GM19238 (cell line): ENCODE results near the gene PIP5K1B.
"Not testable (repeated sequence)": the region's sequence is repeated elsewhere in the genome, so short reads cannot be mapped to it uniquely, and the experiment has no call there.

Experiments used
- DNase-seq: peaks from one replicate; pipeline ENCODE4 v3.0.0; 2011; ENCODE audit warnings: low spot score; ENCODE audit not compliant: insufficient read length

Gene PIP5K1B, protein sequence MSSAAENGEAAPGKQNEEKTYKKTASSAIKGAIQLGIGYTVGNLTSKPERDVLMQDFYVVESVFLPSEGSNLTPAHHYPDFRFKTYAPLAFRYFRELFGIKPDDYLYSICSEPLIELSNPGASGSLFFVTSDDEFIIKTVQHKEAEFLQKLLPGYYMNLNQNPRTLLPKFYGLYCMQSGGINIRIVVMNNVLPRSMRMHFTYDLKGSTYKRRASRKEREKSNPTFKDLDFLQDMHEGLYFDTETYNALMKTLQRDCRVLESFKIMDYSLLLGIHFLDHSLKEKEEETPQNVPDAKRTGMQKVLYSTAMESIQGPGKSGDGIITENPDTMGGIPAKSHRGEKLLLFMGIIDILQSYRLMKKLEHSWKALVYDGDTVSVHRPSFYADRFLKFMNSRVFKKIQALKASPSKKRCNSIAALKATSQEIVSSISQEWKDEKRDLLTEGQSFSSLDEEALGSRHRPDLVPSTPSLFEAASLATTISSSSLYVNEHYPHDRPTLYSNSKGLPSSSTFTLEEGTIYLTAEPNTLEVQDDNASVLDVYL

DNA sequence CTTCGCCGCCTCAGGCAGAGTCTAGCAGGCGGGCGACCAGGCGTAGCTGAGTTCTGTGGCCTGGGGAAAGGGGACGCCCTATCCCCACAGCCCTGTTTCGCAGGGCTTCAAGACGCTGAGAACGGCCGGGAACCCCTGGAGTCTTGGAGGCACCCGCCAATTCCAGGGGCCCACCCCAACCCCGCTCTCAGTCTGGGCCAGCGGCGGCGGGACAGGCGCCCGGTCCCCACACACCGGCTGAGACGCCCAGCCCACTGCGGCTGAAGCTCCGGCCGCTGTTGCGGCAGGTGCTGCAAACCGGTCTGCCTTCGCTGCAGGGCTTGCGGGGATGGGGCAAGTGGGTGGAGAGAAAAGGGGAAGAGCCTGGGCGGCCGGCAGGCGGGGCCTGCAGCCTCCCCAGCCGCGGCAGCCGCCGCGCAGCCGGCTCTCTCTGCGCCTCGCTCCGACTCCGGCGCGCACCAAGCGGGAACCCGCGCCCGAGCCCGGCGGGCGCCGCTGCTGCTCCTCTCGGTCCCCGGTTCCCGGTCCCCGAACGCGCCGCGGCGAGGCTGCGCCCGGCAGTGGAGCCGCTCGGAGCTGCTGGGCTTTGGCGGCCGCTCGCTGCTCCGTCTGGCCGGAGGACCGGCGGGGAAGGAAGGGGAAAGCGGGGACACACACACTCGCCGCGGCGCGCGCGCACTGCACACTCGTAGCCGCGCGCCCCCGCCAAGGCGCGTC lies at the start of gene PIP5K1B:
PIP5K1B (plus strand) TSS at position 427 of the 717 bp plus-strand sequence. CDS start 117,375 bp downstream, outside the sequence.
- DNase-seq = peak; percentile 81

DNA sequence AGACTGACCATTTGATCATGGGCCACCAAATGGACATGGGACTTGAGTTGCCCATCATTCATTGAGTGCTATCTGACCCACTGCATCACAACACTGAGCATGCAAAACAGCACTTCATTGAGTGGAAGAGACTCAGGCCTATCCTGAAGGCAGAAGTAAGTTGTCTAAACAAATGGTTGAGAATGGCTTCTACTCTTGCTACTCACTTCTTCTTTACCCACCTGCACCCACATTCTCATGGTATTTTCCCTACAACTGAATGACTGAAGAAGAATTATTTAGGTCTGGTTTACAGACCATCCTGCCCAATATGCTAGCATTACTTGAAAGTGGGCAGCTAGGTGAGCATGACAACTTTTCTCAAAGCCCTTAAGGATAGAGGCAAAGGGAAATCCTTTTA lies 41.0 kb upstream of the PIP5K1B start:
- no peak for DNase-seq

DNA sequence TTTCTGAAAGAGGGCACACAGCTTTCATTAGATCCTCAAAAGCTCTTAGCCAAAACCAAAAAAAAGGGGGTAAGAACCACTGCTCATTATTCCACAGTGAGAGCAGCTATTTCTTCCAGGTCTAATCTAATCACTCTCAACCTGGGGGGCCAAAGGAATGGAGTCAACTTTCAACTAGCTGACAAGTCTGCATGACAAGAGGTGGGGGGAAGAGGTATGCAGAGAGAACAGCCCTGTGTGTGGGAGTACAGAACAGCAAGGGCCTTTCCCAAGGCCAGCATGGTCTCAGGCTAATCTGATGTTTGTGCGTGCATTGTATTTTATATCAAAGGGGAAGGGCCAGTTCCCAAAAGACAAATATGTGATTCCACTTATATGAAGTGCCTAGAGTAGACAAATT lies 36.9 kb upstream of the PIP5K1B start:
- no peak for DNase-seq

DNA sequence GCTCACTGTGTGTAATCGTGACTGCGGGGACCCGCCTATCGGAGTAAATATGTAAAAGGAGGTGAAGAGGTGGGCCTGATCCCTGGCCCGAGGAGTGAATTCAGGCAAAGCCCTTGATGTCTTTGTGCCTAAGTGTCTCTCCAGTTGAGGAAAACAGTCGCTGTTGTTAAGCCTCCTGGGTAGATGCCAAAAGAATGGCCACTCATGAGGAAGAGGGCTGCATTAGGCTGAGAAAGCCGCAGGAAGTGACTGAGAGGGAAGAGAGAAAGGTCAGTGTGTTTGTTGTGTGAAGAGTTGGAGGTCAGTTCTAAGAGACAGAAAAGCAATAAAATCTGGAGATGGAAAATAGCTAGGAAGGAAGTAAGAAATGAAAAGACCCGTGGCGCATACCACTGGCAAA lies 35.8 kb upstream of the PIP5K1B start:
- no peak for DNase-seq

DNA sequence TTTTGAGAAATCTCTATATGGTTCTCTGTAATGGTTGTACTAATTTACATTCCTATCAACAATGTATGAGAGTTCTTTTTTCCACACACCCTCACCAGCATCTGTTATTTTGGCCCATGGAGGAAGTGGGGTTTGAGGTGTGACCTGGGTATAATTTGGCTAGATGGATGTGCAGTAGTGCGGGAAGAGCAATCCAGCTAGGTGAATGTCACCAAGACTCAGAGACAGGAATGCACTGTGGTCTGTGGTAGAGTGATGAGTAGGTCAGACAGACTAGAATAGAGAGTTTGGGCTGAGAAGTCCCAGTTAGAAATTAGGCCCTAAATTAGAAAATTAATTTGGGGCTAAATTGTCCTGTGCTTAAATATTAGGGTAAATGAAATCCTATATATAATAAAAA lies 32.8 kb upstream of the PIP5K1B start:
- DNase-seq = no peak

DNA sequence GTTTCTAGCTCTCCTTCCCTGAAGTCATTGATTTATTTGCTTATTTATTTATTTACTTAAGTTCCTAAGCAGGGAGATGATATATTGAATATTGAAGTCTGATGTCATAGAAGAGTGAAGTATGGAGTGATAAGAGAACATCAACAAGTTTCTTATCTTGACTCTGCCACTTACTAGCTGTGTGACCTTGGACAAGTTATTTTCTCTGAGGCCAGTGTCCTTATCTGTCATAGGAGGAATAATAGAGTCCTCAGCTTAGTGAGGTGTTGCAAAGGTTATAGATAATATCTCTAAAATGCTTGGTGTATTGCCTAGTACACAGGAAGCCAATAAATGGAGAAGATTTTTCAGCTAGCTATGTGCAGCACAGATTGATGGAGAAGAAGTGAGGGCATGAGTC lies 32.4 kb upstream of the PIP5K1B start:
- DNase-seq = no peak

DNA sequence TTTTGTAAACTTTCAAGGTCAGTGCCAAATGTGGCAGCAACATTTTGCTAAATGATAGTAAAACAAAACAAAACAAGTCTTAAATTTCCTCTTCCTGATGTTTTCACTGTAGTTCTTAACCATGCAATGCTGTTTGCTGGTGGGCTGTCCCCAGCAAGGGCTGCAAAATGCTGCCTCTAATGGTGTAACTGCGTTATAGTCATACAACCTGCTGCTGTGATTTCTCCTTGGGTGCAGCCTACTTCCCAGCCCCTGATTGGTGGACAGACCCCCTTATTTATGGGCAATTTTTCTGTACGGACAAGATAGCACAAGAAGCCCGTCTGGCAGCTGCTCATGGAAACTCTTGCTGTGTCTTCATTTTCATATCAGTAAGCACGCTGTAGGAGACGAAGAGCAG lies 26.6 kb upstream of the PIP5K1B start:
- DNase-seq = no peak

DNA sequence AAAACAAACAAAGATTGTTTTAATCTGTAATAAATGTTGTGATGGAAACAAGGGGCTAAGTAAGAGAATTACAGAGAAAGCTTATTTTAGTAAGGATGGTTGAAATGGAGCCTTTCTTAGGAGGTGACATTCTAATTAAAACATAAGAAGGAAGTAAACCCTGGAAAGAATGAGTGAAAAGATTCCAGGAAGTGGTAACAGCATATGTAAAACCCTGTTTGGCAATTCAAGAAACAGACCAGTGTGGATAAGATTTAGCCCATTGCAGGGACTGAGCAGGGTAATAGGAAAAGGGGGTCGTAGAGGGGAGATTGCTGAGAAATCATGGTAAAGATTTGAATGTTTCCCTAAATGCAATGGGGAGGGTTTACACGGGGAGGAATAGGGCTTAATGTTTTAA lies 21.6 kb upstream of the PIP5K1B start:
- DNase-seq = no peak

DNA sequence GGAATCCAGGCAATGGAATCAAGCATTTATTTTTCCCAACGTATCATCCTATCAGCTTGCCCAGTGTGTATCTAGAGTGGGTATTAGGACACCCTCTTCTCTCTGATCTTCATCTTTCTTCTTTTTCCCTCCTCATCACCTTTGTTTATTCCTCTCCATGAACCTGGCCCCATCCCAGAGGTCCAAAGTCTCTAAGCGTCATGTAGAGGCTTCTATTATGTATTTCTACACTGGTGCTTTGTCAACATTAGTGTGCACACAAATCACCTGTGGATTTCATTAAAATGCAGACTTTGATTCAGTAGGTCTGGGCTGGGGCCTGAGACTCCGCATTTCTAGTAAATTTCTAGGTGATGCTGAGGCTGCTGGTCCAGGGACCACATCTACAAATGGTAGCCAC lies 19.8 kb upstream of the PIP5K1B start:
- no peak for DNase-seq

DNA sequence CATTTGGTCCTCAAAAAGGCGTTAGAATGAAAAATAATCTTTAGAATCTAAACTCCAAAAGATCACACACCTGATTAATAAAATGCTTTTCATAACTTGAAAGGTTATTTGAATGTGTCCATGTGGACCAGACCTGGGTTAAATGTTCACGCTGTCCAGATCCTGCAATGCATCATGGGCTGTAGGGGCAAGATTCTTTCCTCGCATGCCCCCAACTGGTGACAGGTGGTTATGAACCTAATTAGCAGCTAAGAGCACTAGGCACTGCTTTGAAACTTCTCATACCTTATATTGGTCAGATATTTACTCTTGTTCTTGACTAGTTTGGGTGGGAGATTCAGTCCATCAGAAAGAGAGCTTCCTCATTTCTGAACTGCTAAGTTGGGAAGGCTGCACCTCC lies 19.3 kb upstream of the PIP5K1B start:
- peak; percentile 24 for DNase-seq

DNA sequence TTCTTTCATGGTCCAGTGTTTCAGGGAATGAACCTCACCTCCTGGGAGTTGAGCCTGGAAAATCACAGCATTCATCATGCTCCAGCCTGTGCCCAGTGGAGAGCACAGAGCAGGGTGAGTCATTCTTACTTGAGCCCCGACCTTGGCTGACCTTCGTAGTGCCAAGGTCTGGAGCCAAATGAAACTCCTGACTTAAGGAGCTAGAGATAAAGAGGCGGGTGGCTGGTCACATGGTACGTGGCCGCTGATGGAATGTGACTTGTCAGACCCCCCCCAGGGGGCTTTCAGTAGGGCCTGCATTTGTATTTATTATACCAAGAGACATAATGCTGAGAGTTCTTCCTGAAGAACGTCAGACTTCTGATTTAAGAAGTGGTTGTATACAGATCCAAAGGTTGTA lies 15.0 kb upstream of the PIP5K1B start:
- no peak for DNase-seq

DNA sequence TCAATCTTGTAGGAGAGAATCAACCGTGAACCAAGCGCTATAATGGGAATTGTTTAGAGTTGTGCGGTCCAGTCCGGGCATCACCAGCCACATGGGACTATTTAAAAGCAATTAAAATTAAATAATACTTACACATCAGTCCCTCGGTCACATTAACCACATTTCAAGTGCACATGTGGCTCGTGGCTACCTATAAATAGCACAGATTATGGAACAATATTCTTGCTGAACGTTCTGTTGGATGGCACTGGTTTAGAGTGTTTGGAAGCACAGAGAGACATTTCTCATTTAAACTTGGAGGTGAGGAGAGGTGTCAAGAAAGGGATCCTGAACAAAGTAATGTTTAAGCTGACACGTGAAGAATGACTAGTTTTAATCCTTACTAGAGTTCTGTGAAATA lies 12.5 kb upstream of the PIP5K1B start:
- no peak for DNase-seq

DNA sequence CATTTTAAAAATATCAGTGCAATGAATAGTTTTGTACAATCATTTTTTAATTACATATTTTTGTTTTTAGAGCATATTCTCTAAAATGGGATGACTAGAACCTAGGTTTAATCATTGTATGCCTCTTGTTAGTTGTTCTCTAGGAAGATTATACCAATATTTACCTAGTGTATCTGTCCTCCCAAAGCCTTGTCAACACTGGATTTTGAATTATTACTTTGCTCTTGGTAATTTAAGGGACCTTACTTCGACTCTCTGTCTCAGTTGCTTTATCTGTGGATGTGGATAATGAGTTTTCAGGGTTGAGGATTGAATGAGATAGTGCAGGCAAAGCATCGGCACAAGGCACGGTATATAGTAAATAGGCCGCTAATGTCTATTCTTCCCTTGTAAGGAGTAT lies 10.9 kb upstream of the PIP5K1B start:
- DNase-seq = no peak

DNA sequence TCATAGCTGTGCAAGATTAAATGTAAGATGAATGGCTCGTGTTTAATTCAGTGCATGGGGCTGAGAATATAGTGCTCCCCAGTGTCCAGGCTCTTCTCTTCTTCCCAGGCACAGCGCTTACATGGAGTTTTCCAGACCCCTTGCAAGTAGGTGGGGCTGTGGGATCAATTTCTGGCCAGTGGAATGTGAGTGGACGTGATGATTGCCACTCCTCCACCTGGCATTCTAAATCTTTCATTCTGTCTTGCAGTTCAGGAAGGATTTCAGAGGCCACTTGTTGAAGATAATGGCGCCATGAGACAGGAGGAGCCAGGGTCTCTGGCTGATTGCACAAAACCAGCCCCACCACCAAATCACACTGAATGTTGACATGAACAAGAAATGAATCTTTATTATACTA lies 7.2 kb upstream of the PIP5K1B start:
- no peak for DNase-seq

DNA sequence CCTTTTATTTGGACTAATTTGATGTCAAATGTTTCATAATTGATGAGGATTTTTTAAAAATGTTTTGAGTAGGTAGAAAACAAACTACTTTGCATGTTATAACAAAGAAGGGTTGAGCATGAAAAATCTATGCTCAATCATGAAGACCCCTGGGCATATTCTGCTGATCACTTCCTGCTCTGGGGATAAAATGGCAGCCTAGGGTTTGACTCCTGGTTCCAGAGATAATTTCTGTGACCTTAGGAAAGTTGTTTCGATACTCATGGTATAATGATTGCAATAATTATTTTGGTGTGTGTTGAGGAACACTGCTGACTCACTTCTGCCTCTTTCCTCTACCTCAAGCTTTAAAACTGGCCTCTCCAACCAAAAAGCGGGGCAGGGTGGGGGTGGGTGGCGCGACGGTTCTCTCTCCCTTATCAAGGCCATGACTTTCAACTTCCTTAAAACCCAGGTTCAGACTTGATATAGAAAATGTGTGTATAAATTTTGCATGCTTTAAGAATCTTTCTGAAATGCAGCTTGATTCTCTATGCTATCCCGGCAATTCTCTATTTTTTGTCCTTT lies 6.0 kb upstream of the PIP5K1B start:
- no peak for DNase-seq

DNA sequence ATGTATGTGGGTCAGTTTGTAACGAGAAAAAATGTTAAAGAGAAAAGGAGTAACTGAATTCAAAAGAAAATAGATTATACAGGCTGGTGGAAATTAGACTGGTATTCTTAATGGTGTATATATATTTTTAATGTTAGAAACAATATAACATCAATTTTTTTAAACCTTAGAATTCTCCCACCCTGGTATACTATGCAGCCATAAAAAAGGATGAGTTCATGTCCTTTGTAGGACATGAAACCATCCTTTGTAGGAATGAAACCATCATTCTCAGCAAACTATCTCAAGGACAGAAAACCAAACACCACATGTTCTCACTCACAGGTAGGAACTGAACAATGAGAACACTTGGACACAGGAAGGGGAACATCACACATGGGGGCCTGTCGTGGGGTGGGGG lies 5.4 kb upstream of the PIP5K1B start:
- DNase-seq = not testable (repeated sequence)

DNA sequence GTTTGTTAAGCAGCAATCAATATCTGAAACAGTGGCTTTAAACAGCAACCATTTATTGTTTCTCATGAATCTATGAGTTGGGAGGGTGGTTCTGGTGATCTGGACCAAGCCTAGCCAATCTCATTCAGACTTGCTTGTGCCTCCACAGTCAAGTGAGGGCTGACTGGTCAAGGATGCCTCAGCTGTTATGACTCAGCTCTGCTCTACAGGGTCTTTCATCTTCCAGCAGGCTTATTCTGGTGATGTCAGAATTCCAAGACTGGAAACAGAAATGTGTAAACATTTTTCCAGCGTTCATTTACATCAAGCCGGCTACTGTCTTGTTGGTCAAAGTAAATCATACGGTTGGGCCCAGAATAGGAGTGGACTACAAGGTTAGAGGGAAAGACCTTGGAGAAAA lies 2.5 kb upstream of the PIP5K1B start:
- no peak for DNase-seq

DNA sequence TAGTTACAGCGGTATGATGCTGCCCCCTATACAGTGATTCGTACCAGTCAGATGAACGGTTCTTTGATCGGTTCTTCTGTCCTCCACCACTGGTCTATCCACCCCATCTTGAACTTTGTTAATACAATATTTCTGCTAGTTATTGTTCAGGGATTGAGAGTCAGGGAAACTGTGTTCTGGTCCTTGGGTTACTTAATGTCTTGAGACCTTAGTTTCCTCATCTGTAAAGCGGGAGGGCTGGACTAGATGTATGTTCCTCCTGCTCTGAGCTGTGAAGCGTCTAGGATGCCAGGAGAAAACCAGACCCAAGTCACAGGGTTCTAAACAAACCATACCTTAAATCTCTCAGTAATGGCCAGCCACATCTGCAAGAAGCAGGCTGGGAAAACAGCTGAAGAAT lies 1.4 kb upstream of the PIP5K1B start:
- DNase-seq = no peak

DNA sequence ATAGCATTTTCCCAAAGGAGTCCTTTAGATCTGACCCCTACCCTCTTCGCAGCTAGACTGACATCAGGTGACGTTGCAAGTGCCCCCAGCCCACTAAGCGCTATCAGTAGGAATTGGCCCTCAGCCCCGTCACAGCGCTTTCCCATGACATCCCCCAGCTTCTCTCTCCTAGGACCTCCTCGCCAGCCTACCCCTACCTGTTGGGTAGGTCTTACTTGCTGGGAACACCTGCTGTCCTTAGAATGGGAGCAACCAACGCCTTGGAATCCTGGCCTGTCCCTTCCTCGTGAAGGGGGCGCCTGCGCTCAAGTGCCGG lies 584 bp upstream of the PIP5K1B start:
- DNase-seq = no peak

DNA sequence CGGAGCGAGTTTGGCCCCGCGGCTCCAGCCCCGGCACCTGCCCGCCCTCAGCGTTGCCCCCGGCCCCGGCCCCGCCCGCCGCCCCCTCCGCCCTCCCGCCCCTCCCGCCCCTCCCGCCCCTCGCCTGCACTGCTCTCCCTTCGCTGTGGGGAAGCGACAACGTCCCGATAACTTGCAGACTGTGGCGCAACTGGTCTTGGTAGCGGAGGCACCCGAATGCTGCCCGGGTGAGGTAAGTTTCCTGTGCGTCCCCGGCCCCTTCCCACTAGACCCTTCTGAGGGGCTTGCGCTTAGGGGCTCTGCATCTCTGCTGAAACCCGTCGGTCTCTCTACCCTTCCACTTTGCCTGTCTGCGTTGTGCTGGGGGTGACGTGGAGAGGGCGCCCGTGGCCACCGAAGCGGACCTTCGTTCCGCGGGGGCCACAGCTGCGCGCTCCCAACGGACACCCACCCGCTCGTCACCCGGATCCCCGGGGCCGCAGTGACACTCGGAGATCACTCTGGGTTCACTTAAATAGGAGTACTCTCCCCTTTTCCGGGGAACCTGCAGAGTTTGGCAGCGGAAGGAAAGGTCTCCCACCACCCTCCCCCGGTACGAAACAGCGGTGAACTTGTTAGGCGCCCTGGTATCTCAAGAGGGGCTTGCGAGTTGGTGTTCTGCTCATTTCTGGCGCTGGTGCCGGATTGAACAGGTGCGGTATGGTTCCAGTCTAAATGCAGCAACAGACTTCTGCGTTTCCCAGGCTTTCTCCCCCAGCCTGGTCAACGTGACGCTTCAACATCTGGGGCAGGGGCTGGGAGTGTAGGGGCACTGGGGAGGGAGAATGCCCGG lies 707 bp downstream of the PIP5K1B start:
- peak; percentile 38 for DNase-seq

DNA sequence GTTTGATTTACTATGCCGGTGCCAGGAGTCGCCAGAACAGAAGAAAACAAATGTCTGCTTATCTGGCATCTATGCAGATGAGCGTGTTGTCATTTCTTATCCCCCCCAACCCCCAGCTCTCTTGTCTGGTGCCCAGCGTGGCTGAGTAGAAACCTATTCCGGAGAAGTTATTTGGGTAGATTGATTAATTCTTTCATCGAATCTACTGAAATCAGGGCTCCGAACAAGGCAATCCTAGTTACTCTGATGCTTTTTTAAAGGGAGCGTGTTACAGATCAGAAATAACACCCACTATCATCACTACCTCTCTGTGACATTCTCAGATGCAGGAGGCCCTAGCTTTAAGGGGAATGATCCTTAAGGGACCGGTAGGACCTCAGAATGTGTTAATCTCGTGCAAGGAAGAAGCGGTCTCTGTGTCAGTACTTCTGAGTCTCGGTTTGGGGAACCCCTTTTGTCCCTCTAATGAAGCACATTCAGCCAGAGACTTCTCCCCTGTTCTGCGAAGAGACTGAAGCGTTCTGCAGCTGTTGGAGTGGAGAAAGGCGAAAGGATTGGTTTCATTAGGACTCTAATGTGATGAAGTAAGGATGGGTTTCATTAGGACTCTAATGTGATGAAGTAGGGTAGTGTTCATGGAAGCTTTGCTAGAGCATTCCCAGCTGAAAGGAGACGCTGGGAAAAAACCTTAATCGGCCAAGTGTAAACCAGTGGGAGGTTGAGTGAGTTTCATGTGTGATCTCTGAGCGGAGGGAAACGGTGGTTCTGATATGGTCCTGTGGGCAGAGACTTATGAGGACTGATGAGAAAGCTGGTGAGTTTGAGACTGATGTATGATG lies 1.5 kb downstream of the PIP5K1B start:
- peak; percentile 21 for DNase-seq
